Measurements from ENCODE around the gene SGCE.

DNA sequence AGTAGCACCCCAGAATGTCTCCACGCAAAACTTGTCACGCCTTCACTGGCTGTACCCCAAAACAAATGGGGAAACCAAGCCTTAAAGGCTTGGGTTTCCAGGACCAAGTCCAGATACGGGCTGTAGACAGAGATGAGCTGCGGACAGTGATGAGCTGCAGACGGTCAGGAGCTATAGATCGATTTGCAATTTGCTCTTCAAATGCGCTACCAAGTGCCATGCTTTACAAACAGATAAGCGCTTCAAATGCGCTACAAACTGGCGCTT, 658 bp upstream of the SGCE start:
- TF ChIP-seq, protein P1, sequence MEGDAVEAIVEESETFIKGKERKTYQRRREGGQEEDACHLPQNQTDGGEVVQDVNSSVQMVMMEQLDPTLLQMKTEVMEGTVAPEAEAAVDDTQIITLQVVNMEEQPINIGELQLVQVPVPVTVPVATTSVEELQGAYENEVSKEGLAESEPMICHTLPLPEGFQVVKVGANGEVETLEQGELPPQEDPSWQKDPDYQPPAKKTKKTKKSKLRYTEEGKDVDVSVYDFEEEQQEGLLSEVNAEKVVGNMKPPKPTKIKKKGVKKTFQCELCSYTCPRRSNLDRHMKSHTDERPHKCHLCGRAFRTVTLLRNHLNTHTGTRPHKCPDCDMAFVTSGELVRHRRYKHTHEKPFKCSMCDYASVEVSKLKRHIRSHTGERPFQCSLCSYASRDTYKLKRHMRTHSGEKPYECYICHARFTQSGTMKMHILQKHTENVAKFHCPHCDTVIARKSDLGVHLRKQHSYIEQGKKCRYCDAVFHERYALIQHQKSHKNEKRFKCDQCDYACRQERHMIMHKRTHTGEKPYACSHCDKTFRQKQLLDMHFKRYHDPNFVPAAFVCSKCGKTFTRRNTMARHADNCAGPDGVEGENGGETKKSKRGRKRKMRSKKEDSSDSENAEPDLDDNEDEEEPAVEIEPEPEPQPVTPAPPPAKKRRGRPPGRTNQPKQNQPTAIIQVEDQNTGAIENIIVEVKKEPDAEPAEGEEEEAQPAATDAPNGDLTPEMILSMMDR (IDR thresholded peaks at IDR 0.05; ENCODE audit: low read length) = no peak
- TF ChIP-seq EZH2 (IDR thresholded peaks at IDR 0.05; ENCODE audit: borderline replicate concordance, low read length) = no peak

All from OCI-LY1 (cell line).